ENCODE results near the gene PACRGL.

Gene PACRGL

GRCh38 chr4:20700007-20700761, at the start of gene PACRGL:
Gene PACRGL (plus strand): TSS chr4:20700458. CDS start chr4:20704482, 4,024 bp downstream.
- peak; percentile 83 for DNase-seq (ENCODE audit: low read depth, low spot score)

- DNase-seq (ENCODE audit: low read depth, low spot score), result no peak
Measured at GRCh38 chr4:20652226-20652885, 47.9 kb upstream of the PACRGL start.

- DNase-seq (ENCODE audit: low read depth, low spot score), result no peak
Measured at GRCh38 chr4:20658456-20658855, 41.8 kb upstream of the PACRGL start.

GRCh38 chr4:20662851-20663250, 37.4 kb upstream of the PACRGL start:
- DNase-seq (ENCODE audit: low read depth, low spot score), result no peak

GRCh38 chr4:20666012-20666860, 34.0 kb upstream of the PACRGL start:
- no peak for DNase-seq (ENCODE audit: low read depth, low spot score)

- no peak for DNase-seq (ENCODE audit: low read depth, low spot score)
Measured at GRCh38 chr4:20672262-20672661, 28.0 kb upstream of the PACRGL start.

- DNase-seq (ENCODE audit: low read depth, low spot score), result no peak
Measured at GRCh38 chr4:20675786-20676185, 24.5 kb upstream of the PACRGL start.

- no peak for DNase-seq (ENCODE audit: low read depth, low spot score)
Measured at GRCh38 chr4:20676501-20677197, 23.6 kb upstream of the PACRGL start.

- DNase-seq (ENCODE audit: low read depth, low spot score), result no peak
Measured at GRCh38 chr4:20678400-20678799, 21.9 kb upstream of the PACRGL start.

- DNase-seq (ENCODE audit: low read depth, low spot score), result no peak
Measured at GRCh38 chr4:20679951-20680350, 20.3 kb upstream of the PACRGL start.

GRCh38 chr4:20680736-20681135, 19.5 kb upstream of the PACRGL start:
- DNase-seq (ENCODE audit: low read depth, low spot score), result no peak

- no peak for DNase-seq (ENCODE audit: low read depth, low spot score)
Measured at GRCh38 chr4:20681271-20681670, 19.0 kb upstream of the PACRGL start.

GRCh38 chr4:20682853-20683252, 17.4 kb upstream of the PACRGL start:
- no peak for DNase-seq (ENCODE audit: low read depth, low spot score)

GRCh38 chr4:20683766-20684165, 16.5 kb upstream of the PACRGL start:
- no peak for DNase-seq (ENCODE audit: low read depth, low spot score)

GRCh38 chr4:20684852-20685763, 15.2 kb upstream of the PACRGL start:
- no peak for DNase-seq (ENCODE audit: low read depth, low spot score)

GRCh38 chr4:20687864-20688263, 12.4 kb upstream of the PACRGL start:
- no peak for DNase-seq (ENCODE audit: low read depth, low spot score)

- DNase-seq (ENCODE audit: low read depth, low spot score), result no peak
Measured at GRCh38 chr4:20696815-20697214, 3.4 kb upstream of the PACRGL start.

GRCh38 chr4:20698382-20698781, 1.9 kb upstream of the PACRGL start:
- DNase-seq (ENCODE audit: low read depth, low spot score), result no peak

GRCh38 chr4:20698820-20699219, 1.4 kb upstream of the PACRGL start:
- no peak for DNase-seq (ENCODE audit: low read depth, low spot score)

- DNase-seq (ENCODE audit: low read depth, low spot score), result no peak
Measured at GRCh38 chr4:20711335-20711734, 11.1 kb downstream of the PACRGL start.

- DNase-seq (ENCODE audit: low read depth, low spot score), result no peak
Measured at GRCh38 chr4:20723019-20723418, 22.8 kb downstream of the PACRGL start.

Data from activated CD4-positive, CD25-positive, alpha-beta regulatory T cell treated with anti-CD3 and anti-CD28 coated beads, Interleukin-2, amount 50 U/mL, for 16 hours (primary cell).